Measurements from ENCODE around the gene SIPA1L3. TPM values are rescaled to one million over a fixed set of nuclear protein-coding genes. Genes with fewer than 3 reads are reported as not detected.

Gene SIPA1L3
- total and polyA plus RNA-seq, 9 of the 15 experiments (the other 6 are each of a cell fraction or from before 2014, with no cell fraction given): 0.01 to 6.1 (median 2.5) TPM

GRCh38 chr19:38082256-38083118 is 175.5 kb downstream of the SIPA1L3 start:
- H4K20me1 ChIP-seq (replicated peaks; ENCODE audit: control insufficient read depth, insufficient read depth, low read length): no peaks in the 10 kb centered on the region; the same call in 1 of the 2 replicates
- CTCF ChIA-PET (ENCODE audit: low intra/inter-chr PET ratio): no interaction called here
- FAIRE-seq (no peak), ATAC-seq (no peak), DNase-seq (ENCODE audit: extremely low read depth in 1 of 4, low spot score in 3 of 4) (no peak)
- no peaks in the 10 kb centered on the region for H3K27me3 ChIP-seq (ENCODE audit: control insufficient read depth in 2 of 2, insufficient read depth in 2 of 2, low read length in 2 of 2)
- POLR2A ChIA-PET: interaction anchor here (0.6 kb wide), 3 partner anchors 168 to 266 kb away, joined by 3 to 4 read pairs (median 3); no protein-coding TSS in a partner anchor
- no peak overlapping the region for H2AFZ ChIP-seq (ENCODE audit: low read depth, low read length)
- H3K4me1 ChIP-seq (replicated peaks in 1 of 2; ENCODE audit: control insufficient read depth in 2 of 2, insufficient read depth in 2 of 2, low read length in 2 of 2): no peaks in the 10 kb centered on the region
- no peaks in the 10 kb centered on the region for H3K36me3 ChIP-seq (ENCODE audit: control insufficient read depth, insufficient read depth, low read length)
- no peaks in the 10 kb centered on the region for H3K9me1 ChIP-seq (ENCODE audit: control insufficient read depth, insufficient read depth, low read length)
- BruUV-seq (replicated peaks): no TSS peak
- WGBS (ENCODE audit: insufficient coverage, low coverage, missing lambda C conversion rate): 81% methylated on average over 34 of the region's 78 CpGs
- H3K9ac ChIP-seq (ENCODE audit: insufficient read depth in 1 of 2, low read depth in 2 of 2, low read length in 2 of 2): no peak overlapping the region
- in situ Hi-C loops (cut with MboI): no loop called here
- H3K4me3 ChIP-seq: no peak overlapping the region
- H3K9me3 ChIP-seq (replicated peaks; ENCODE audit: control insufficient read depth, insufficient read depth, low read depth, low read length): no peaks in the 10 kb centered on the region
- no peak overlapping the region for H3K4me2 ChIP-seq (ENCODE audit: insufficient read depth, low read length)
- intact Hi-C loops (cut with micrococcal nuclease): no loop called here
- H3K79me2 ChIP-seq (ENCODE audit: control insufficient read depth, insufficient read depth, low read length): no peaks in the 10 kb centered on the region
- no peak for TF ChIP-seq TCF3 (CRISPR knock-in tag; IDR thresholded peaks at IDR 0.05)
- TF ChIP-seq HBP1 (CRISPR knock-in tag; IDR thresholded peaks at IDR 0.05): no peak
- no peak for TF ChIP-seq KDM5B (IDR thresholded peaks at IDR 0.05; ENCODE audit: insufficient replicate concordance, low read depth, low read length)
- TF ChIP-seq ZNF316 (IDR thresholded peaks at IDR 0.05): no peak
- no peak for TF ChIP-seq U2AF2 (optimal IDR thresholded peaks at IDR 0.05; ENCODE audit: low read depth, low read length)
- no peak for TF ChIP-seq BCLAF1 (IDR thresholded peaks at IDR 0.05; ENCODE audit: borderline replicate concordance in 1 of 2, control insufficient read depth in 1 of 2, low read depth in 2 of 2, low read length in 1 of 2)
- no peak for TF ChIP-seq ZNF324 (CRISPR knock-in tag; IDR thresholded peaks at IDR 0.05)
- TF ChIP-seq NCOR1 (IDR thresholded peaks at IDR 0.05): no peak
- no peak for TF ChIP-seq PTBP1 (IDR thresholded peaks at IDR 0.05; ENCODE audit: low read depth, low read length)
- TF ChIP-seq NFE2 (IDR thresholded peaks at IDR 0.05; ENCODE audit: low read depth): no peak
- no peak for TF ChIP-seq BRD4 (IDR thresholded peaks at IDR 0.05)
- TF ChIP-seq CBX3 (IDR thresholded peaks at IDR 0.05; ENCODE audit: borderline replicate concordance in 1 of 2, low read length in 2 of 2): no peak
- H3K27ac ChIP-seq (ENCODE audit: extremely low read depth, low read depth, low read length): no peak overlapping the region

Data from K562 (cell line).